B cell (primary cell): ENCODE measurements around the gene ANKRD65.

Source experiments
- EZH2 ChIP-seq: IDR thresholded peaks from 2 replicates; pipeline ENCODE4 v1.6.1; 2012; ENCODE audit warnings: borderline replicate concordance, low read depth, mild to moderate bottlenecking, moderate library complexity, low read length; ENCODE audit not compliant: insufficient read depth, poor library complexity, severe bottlenecking
- TF ChIP-seq, protein P1 (sequence below): fragments of 200-600 bp; IDR thresholded peaks from one replicate; pipeline ENCODE4 v1.8.0; 2022; ENCODE audit warnings: antibody characterized with exemption, mild to moderate bottlenecking

DNA sequence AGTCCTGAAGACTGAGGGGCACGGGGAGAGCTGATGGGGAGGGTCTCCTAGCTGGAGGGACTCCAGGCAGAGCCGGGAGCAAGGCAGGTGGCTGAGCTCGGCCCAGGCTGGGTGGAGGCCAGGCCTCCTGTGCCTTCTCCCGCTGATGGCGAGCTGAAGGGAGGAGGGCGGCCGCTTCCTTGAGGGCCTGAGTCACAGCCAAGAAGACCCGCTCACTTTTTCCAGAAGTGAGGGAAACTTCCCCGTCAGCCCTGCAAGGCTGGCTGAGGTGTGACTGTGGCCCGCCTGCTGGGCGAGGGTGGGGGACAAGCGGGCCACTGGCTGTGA lies 12.7 kb upstream of the ANKRD65 start:
- TF ChIP-seq, protein P1, sequence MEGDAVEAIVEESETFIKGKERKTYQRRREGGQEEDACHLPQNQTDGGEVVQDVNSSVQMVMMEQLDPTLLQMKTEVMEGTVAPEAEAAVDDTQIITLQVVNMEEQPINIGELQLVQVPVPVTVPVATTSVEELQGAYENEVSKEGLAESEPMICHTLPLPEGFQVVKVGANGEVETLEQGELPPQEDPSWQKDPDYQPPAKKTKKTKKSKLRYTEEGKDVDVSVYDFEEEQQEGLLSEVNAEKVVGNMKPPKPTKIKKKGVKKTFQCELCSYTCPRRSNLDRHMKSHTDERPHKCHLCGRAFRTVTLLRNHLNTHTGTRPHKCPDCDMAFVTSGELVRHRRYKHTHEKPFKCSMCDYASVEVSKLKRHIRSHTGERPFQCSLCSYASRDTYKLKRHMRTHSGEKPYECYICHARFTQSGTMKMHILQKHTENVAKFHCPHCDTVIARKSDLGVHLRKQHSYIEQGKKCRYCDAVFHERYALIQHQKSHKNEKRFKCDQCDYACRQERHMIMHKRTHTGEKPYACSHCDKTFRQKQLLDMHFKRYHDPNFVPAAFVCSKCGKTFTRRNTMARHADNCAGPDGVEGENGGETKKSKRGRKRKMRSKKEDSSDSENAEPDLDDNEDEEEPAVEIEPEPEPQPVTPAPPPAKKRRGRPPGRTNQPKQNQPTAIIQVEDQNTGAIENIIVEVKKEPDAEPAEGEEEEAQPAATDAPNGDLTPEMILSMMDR = no peak
- no peak for TF ChIP-seq EZH2
